Thoracic aorta (tissue), 2 donors: ENCODE measurements around the gene STRIP1. TPM values are rescaled to one million over a fixed set of nuclear protein-coding genes. Genes with fewer than 3 reads are reported as not detected.
A peak's percentile ranks its signal among the peaks of the same experiment; 100 is the strongest.

Source experiments
- ATAC-seq: fragments of 150-250 bp; one replicate; pipeline ENCODE4 v1.8.0; 2017; ENCODE audit warnings: low read depth; ENCODE audit not compliant: insufficient number of reproducible peaks, low FRiP score
- DNase-seq: peaks from one replicate; pipeline ENCODE4 v3.0.0-alpha.2; 2020; ENCODE audit warnings: low spot score
- H3K27ac ChIP-seq, 2 donors: fragments of 200-600 bp; sonication (generic); 1 replicate in 1 of 2; 2 replicates in 1 of 2; pipeline ENCODE4 v1.5.1; 2016; ENCODE audit warnings: mild to moderate bottlenecking in 2 of 2, moderate library complexity in 2 of 2
- H3K27me3 ChIP-seq: fragments of 200-600 bp; sonication (generic); replicated peaks from 2 replicates; pipeline ENCODE4 v1.6.0; 2016; ENCODE audit warnings: mild to moderate bottlenecking; ENCODE audit not compliant: insufficient read depth
- H3K36me3 ChIP-seq: fragments of 200-600 bp; sonication (generic); one replicate; pipeline ENCODE4 v1.5.1; 2016
- H3K4me1 ChIP-seq, 2 donors: fragments of 200-600 bp; sonication (generic); 1 replicate in 1 of 2; 2 replicates in 1 of 2; pipeline versions ENCODE4 v1.5.1 to v1.6.0; 2016; ENCODE audit warnings: low read depth in 2 of 2, mild to moderate bottlenecking in 1 of 2; ENCODE audit not compliant: control insufficient read depth in 1 of 2
- H3K4me3 ChIP-seq: fragments of 200-600 bp; sonication (generic); 2 replicates; pipeline ENCODE4 v1.5.1; 2016; ENCODE audit warnings: mild to moderate bottlenecking
- H3K9me3 ChIP-seq: fragments of 200-600 bp; sonication (generic); 2 replicates; pipeline ENCODE4 v1.5.1; 2016
- CTCF ChIP-seq: fragments of 200-600 bp; sonication (generic); IDR thresholded peaks from one replicate; pipeline ENCODE4 v1.5.1; 2019; ENCODE audit warnings: antibody characterized with exemption
- total RNA-seq, 2 donors: library from RNA; depleted of rRNA; stranded (reverse); fragments of >200 nt; gene quantifications; one replicate each; pipeline versions ENCODE4 v1.1.0 to v1.2.3, GENCODE V29; 2016

STRIP1 gene
- total RNA-seq, 2 donors from 2014 or later = 38.4 to 61.6 TPM

GRCh38 chr1:110034040-110034450 lies 379 bp upstream of the STRIP1 start:
- Histone ChIP-seq H3K9me3 (no peaks in the 10 kb centered on the region), H3K36me3 (peaks cover 8% of the 10 kb centered on the region), H3K4me3 (peak overlapping the region; percentile 97), H3K27ac (peak overlapping the region; percentile 48 to 87), H3K27me3 (no peaks in the 10 kb centered on the region), H3K4me1 (peaks cover 0 to 10% of the 10 kb centered on the region in 2 donors)
- DNase-seq (no peak), ATAC-seq (no peak)
- no peak for TF ChIP-seq CTCF

GRCh38 chr1:110035236-110035752 lies 870 bp downstream of the STRIP1 start:
- H3K27me3 ChIP-seq = no peaks in the 10 kb centered on the region
- ATAC-seq = peak; percentile 12
- DNase-seq = no peak
- peaks cover 0 to 10% of the 10 kb centered on the region in 2 donors for H3K4me1 ChIP-seq
- no peak for TF ChIP-seq CTCF
- peak overlapping the region; percentile 97 for H3K4me3 ChIP-seq
- H3K9me3 ChIP-seq = no peaks in the 10 kb centered on the region
- peaks cover 21% of the 10 kb centered on the region for H3K36me3 ChIP-seq
- peak overlapping the region; percentile 81 to 87 for H3K27ac ChIP-seq

GRCh38 chr1:110038271-110038670 lies 3.8 kb downstream of the STRIP1 start:
- no peak for DNase-seq
- Histone ChIP-seq H3K27me3 (no peaks in the 10 kb centered on the region), H3K4me1 (peaks cover 0 to 10% of the 10 kb centered on the region in 2 donors), H3K4me3 (no peak overlapping the region), H3K36me3 (peaks cover 47% of the 10 kb centered on the region), H3K27ac (no peak overlapping the region), H3K9me3 (no peaks in the 10 kb centered on the region)
- no peak for ATAC-seq
- TF ChIP-seq CTCF = no peak

- H3K36me3 ChIP-seq = peaks cover 58% of the 10 kb centered on the region
Measured at GRCh38 chr1:110039641-110040040, 5.2 kb downstream of the STRIP1 start.

GRCh38 chr1:110040548-110040947 lies 6.1 kb downstream of the STRIP1 start:
- Histone ChIP-seq H3K9me3 (no peaks in the 10 kb centered on the region), H3K36me3 (peaks cover 66% of the 10 kb centered on the region), H3K27me3 (no peaks in the 10 kb centered on the region), H3K27ac (no peak overlapping the region), H3K4me3 (no peak overlapping the region), H3K4me1 (peaks cover 0 to 6% of the 10 kb centered on the region in 2 donors)
- no peak for ATAC-seq
- DNase-seq = no peak
- TF ChIP-seq CTCF = no peak

More at GRCh38 chr1:110039641-110040040, 5.2 kb downstream of the STRIP1 start:
- H3K4me3 ChIP-seq = no peak overlapping the region
- DNase-seq (no peak), ATAC-seq (no peak)
- H3K27ac ChIP-seq = no peak overlapping the region
- no peak for TF ChIP-seq CTCF
- no peaks in the 10 kb centered on the region for H3K9me3 ChIP-seq
- peaks cover 0 to 10% of the 10 kb centered on the region in 2 donors for H3K4me1 ChIP-seq
- H3K27me3 ChIP-seq = no peaks in the 10 kb centered on the region
